ENCODE data around the gene CXXC5. TPM values are rescaled to one million over a fixed set of nuclear protein-coding genes. Genes with fewer than 3 reads are reported as not detected.
"Not testable (repeated sequence)": the region's sequence is repeated elsewhere in the genome, so short reads cannot be mapped to it uniquely, and the experiment has no call there.

The CXXC5 gene
- total RNA-seq: 74.1 TPM
- long read RNA-seq, transcript CXXC5-201 (3 exons, 2,658 nt): major isoform, 129 of 189 reads
- long read RNA-seq, transcript CXXC5-211 (3 exons, 1,892 nt): minor isoform, 16 of 189 reads
- long read RNA-seq, partial matches to known transcripts: 7 of 189 reads
- long read RNA-seq, other reads (novel, unspliced or antisense): 37 of 189 reads

DNA sequence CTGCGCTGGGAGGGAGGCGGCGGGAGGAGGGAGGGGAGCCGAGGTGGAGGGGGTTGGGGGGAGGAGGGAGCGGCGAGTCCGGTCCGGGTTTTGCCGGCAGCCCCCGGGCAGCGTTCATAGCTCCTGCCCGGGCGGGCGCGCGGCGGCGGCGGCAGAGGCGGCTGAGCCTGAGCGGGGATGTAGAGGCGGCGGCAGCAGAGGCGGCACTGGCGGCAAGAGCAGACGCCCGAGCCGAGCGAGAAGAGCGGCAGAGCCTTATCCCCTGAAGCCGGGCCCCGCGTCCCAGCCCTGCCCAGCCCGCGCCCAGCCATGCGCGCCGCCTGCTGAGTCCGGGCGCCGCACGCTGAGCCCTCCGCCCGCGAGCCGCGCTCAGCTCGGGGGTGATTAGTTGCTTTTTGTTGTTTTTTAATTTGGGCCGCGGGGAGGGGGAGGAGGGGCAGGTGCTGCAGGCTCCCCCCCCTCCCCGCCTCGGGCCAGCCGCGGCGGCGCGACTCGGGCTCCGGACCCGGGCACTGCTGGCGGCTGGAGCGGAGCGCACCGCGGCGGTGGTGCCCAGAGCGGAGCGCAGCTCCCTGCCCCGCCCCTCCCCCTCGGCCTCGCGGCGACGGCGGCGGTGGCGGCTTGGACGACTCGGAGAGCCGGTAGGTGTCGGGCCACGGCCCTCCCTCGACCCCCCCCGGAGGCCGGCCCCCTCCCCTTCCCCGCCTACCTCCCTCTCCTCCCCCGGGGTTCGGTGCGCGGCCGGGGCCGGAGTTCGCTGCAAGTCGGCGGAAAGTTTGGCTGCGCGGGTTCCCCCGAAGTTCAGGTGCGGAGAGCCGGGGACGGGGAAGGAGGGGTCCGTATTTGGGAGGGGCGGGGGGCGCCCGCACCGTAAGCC lies at the start of gene CXXC5:
Gene CXXC5, plus strand, starts transcription at position 145 of the 877 bp plus-strand sequence. CDS start 32,175 bp downstream, outside the sequence.
- ATAC-seq (peak; percentile 77), DNase-seq (ENCODE audit: missing footprints) (peak; percentile 89)
- intact Hi-C loops (cut with DNase I): loop anchor here (1.0 kb wide), 1 partner anchor 10 kb away; no protein-coding TSS in a partner anchor

DNA sequence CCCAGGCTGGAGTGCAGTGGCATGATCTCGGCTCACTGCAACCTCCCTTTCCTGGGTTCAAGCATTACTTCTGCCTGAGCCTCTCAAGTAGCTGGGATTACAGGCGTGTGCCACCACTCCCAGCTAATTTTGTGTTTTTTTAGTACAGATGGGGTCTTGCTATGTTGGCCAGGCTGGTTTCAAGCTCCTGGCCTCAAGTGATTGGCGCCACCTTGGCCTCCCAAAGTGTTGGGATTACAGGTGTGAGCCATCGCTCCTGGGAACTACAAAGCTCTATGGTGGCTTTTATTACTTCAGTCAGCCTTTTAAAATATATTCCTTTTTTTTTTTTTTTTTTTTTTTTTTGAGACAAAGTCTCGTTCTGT lies 49.6 kb upstream of the CXXC5 start:
- ATAC-seq; DNase-seq (ENCODE audit: missing footprints); intact Hi-C loops (cut with DNase I): not testable (repeated sequence)

DNA sequence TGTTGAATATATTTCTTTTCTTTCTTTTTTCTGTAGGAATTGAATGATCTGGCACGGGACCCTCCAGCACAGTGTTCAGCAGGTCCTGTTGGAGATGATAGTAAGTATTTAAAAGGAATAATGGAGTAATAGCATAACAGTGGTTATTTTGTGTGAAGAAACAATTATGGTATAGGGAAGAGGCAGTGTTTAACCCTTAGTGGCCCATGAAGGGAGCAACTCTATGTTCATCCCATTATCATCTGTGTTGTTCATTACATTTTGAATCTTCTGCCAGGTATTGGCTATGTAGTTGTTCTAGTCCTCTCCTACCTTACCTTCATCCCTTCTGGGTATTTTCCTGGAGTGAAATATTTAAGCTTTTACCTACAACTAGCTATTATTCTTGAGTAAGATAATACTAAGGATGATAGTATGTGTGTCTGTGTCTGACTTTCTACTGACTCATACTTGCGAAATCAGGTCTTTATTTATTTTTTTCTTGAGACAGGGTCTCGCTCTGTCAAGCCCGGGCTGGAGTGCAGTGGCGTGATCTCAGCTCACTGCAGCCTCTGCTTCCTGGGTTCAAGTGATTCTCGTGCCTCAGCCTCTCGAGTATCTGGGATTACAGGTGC lies 47.7 kb upstream of the CXXC5 start:
- ATAC-seq (no peak), DNase-seq (ENCODE audit: missing footprints) (no peak)
- intact Hi-C loops (cut with DNase I): no loop called here

DNA sequence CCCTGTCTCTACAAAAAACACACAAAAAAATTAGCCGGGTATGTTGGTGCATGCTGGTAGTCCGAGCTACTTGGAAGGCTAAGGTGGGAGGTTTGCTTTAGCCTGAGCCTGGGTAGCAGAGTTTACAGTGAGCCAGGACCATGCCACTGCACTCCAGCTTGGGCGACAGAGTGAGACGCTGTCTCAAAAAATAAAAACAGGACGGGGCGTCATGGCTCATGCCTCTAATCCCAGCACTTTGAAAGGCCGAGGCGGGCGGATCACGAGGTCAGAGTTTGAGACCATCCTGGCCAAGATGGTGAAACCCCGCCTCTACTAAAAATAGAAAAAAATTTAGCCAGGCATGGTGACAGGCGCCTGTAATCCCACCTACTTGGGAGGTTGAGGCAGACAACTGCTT lies 46.7 kb upstream of the CXXC5 start:
- no peak for ATAC-seq

DNA sequence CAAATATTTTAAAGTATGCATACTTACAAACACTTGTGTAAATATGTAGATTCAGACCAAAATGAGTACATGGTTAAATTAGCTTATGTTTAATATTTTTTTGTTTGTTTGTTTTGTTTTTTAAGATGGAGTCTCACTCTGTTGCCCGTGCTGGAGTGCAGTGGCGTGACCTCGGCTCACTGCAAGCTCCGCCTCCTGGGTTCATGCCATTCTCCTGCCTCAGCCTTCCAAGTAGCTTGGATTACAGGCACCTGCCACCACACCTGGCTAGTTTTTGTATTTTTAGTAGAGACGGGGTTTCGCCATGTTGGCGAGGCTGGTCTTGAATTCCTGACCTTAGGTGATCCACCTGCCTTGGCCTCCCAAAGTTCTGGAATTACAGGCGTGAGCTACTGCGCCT lies 46.2 kb upstream of the CXXC5 start:
- ATAC-seq; DNase-seq (ENCODE audit: missing footprints); intact Hi-C loops (cut with DNase I): not testable (repeated sequence)

More for the DNA sequence above, 46.7 kb upstream of the CXXC5 start:
- no peak for DNase-seq (ENCODE audit: missing footprints)
- intact Hi-C loops (cut with DNase I): no loop called here

DNA sequence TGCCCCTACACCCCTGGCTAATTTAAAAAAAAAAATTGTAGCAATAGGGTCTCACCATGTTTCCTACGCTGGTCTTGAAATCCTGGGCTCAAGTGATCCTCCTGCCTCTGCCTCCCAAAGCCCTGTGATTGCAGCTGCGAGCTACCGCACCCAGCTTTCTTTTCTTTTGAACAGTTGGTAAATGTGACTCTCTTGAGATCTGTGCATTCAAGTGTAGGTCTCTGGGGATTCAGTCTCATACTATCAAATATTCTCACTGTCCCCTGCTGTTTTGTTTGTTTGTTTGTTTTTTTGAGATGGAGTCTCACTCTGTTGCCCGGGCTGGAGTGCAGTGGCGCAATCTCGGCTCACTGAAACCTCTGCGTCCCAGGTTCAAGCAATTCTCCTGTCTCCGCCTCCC lies 42.3 kb upstream of the CXXC5 start:
- ATAC-seq (no peak), DNase-seq (ENCODE audit: missing footprints) (no peak)
- intact Hi-C loops (cut with DNase I): no loop called here

DNA sequence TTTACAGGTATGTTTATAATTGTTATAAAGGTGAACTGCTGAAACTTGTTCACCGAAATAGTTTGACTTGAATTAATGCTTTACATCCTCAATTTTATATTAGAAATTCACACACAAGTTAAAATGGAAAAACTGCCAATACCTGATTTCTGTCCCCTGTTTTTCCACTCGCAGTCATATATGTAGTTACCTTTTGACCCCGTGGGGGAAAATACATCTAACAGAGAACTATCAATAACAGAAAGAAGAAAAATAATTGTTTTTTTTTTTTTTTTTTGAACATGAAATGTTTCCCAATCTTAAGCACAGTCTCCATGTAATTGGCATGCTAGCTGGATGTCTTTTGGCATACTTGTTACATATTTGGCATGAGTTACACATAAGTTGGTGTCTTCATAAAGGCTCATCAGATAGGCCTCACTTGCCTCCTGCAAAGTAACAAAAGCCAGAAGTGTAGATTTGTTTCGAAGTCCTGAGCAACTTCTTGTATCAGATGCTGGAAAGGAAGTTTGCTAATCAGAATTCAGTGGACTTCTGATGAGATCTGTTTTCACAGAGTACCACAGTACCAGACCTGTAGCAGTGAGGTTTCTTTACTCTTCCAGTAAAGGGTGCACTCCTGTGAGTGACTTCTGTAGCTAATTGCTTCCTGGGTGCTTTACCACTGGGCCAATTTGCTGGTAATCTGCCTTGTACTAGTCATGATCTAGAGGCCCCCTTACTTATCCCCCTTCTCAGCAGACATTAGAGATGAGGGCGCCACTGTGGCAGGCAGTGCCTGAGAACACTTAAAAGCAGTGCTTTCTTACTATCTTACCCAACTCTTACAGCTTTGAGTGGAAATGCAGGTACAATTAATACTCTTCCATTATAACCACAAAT lies 36.2 kb upstream of the CXXC5 start:
- intact Hi-C loops (cut with DNase I): no loop called here
- no peak for ATAC-seq
- no peak for DNase-seq (ENCODE audit: missing footprints)

DNA sequence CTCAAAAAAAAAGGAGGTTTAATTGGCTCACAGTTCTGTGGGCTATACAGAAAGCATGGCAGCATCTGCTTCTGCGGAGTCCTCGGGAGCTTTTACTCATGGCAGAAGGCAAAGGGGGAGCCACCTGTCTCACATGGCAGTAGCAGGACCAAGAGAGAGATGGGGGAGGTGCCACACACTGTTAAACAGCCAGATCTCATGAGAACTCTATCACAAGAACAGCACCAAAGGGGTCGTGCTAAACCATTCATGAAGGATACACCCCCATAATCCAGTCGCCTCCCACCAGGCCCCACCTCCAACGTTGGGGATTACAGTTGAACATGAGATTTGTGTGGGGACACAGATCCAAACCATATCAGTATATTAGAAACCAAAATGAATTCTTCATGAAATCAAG lies 28.3 kb upstream of the CXXC5 start:
- no peak for ATAC-seq
- DNase-seq (ENCODE audit: missing footprints): no peak
- intact Hi-C loops (cut with DNase I): no loop called here

DNA sequence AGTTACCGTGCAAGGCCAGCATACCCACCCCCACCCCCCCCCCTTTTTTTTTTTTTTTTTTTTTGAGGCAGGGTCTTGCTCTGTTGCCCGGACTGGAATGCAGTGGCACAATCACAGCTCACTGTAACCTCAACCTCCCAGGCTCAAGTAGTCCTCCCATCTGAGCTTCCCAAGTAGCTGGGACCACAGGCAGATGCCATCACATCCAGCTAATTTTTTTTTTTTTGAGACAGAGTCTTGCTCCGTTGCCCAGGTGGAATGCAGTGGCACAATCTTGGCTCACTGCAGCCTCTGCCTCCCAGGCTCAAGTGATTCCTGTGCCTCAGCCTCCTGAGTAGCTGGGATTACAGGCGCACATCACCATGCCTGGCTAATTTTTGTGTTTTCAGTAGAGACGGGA lies 22.8 kb upstream of the CXXC5 start:
- intact Hi-C loops (cut with DNase I); ATAC-seq; DNase-seq (ENCODE audit: missing footprints): not testable (repeated sequence)

DNA sequence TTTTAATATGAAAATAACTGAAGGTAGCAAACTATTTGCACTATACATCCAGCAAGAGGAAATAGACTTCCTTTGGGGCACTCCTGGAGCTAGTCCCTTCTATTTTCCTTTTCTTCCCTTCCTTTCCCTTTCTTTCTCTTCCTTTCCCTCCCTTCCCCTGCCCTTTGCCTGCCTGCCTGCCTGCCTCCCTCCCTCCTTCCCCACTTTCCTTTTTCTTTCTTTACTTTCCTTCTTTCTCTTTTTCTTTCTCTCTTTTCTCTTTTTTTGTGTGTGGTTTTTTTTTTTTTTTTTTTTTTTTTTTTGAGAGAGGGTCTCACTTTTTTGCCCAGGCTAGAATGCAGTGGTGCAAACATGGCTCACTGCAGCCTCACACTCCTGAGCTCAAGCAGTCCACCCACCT lies 17.3 kb upstream of the CXXC5 start:
- DNase-seq (ENCODE audit: missing footprints) (no peak), ATAC-seq (no peak)
- intact Hi-C loops (cut with DNase I): loop anchor here (10.0 kb wide), 1 partner anchor 214 kb away; no protein-coding TSS in a partner anchor

DNA sequence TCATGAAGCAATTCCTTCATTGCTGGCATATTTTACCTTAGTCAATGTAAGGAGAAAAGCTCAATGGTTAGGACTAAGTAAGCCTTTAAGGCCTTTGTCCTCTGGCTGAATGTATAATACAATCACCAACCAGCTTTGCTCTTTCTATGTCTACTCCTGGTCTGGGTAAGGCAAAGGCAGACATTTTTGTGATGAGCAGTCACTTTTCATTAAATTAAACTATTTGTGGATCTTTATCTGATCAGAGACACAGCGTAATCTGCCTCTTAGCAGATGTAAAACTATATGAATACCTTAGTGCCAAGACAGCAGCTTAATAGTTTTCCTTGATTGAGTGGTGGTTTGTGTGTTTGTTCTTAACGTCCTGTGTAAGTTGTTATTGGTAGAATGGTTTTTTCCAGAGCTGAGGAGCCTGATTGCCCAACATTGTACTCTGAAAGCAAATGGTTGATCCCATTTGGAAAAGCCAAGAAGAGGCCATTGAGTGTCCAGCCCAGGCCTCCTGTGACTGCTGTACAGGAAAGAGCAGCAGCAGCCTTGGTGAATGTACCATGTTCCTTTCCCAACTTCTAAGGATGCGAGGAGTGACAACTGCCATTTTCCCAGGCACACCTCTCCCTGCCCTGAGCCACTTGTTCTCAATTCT lies 16.5 kb upstream of the CXXC5 start:
- ATAC-seq: no peak
- intact Hi-C loops (cut with DNase I): loop anchor here (10.0 kb wide), 1 partner anchor 213 kb away; no protein-coding TSS in a partner anchor
- no peak for DNase-seq (ENCODE audit: missing footprints)

DNA sequence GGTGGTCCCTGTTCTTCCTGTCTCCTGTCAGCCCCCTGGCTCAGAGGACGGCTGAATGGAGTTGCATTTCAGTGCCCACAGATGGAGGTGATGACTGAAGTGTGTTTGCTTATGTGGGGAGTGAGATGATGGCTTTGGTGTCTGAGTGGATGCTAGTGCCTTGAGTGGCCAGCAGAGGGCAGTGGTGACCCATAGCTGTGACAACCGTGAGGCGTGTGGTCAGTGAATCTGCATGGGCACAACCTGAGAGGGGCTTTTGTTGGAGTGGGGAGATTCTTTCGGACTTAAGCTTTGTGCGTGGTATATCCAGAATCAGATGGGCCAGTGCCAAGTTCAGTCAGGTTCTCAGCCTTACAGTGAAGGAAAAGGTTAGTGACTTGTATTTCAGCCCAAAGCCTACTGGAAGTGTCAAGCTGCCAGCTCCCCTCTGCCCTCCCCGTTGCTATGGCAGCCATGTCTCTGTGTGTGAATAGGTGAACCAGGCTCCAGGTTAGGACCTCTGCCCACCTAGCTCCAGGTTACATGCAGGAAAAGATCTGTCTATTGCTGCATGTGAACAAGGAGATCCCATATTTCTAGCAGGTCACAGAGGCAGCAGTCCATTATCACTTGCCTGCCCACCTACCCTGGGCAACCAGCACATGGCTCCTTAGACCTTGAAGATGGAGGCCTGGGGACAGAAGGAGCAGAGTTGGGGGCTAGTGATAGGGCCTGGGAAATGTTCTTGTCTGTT lies 14.7 kb upstream of the CXXC5 start:
- ATAC-seq: peak; percentile 20
- intact Hi-C loops (cut with DNase I): loop anchor here (10.0 kb wide), 1 partner anchor 211 kb away; no protein-coding TSS in a partner anchor
- peak; percentile 82 for DNase-seq (ENCODE audit: missing footprints)

DNA sequence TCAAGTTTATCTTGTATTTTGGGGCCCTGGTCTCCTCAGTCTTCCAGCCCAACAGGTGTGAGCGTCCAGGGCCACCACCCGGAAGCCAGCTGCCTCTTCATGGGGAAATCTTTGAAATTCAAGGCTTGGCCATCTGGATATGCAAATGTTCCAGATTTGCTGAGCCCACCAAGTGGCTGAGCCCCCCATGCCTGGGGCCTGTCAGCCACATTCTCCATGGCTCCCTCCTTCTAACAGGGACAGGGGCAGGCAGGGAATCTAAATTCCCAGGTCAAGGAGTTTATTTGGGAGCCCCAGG lies 14.2 kb upstream of the CXXC5 start:
- ATAC-seq (no peak), DNase-seq (ENCODE audit: missing footprints) (no peak)
- intact Hi-C loops (cut with DNase I): loop anchor here (10.0 kb wide), 1 partner anchor 211 kb away; no protein-coding TSS in a partner anchor

DNA sequence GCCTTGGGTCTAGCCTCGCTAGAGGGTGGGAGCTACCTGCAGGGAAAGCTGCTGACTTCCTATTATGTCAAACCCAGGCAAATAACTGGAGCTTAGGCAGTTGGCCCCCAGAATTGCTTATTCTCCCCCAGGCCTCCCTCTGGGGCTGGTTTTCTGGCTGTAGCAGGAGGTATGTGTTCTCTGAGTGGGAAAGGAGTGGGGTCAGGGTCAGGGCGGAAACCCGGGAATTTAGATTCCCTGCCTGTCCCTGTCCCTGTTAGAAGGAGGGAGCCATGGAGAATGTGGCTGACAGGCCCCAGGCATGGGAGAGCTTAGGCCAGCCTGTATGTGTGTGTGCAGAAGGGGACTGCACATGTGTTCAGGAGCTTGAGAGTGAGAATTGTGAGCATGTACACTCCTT lies 13.6 kb upstream of the CXXC5 start:
- ATAC-seq (no peak), DNase-seq (ENCODE audit: missing footprints) (no peak)
- intact Hi-C loops (cut with DNase I): loop anchor here (10.0 kb wide), 1 partner anchor 210 kb away; no protein-coding TSS in a partner anchor

DNA sequence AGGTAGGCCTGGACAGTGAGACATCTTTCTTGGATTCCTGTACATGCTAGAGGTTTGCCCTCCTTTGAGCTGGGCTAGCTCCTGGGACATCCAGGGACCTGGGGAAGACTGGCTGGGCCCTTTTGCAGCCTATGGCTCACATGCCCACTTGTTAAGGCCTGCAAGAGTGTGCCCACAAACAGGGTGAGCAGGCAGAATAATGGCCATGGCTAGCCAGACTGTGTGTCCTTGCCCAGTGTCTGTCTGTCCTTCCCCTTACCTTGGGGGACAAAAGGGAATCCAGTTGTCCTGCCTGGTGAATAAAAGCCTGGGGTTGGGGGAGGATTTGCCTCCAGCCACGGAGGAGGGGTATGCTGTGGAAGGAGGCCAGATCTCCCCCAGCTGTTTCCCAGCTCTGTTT lies 13.0 kb upstream of the CXXC5 start:
- ATAC-seq (no peak), DNase-seq (ENCODE audit: missing footprints) (no peak)
- intact Hi-C loops (cut with DNase I): loop anchor here (1.0 to 10.0 kb wide), 3 partner anchors 55 to 210 kb away; no protein-coding TSS in a partner anchor

DNA sequence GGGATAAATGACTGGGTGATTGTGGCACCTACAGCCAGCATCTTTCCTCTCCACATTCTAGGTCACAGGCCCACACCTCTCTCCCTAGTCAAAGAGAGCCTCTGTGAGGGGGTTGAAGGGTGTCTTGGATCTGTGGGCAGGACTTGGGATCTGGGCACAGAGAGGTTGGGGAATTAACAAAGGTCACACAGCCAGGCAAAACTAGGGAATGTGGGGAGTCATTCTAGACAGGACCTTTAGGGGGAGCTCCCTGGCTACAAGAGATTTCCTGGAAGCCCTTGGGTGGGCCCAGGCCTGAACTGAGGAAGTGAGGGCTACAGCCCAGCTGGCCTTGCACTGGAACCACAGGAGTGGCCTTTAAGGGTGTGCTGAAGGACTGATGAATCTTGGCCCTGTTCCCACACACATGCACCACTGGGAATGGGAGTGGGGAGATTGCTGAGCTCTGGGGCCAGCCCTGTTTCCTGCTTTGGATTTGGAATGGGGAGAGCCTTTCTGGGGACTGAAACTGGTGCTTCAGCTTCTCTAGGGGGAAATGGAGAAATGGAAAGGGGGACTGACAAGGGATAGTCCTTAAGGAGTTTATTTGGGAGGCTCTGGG lies 12.4 kb upstream of the CXXC5 start:
- peak; percentile 74 for ATAC-seq
- DNase-seq (ENCODE audit: missing footprints): peak; percentile 92
- intact Hi-C loops (cut with DNase I): loop anchor here (1.0 to 10.0 kb wide), 4 partner anchors 35 to 209 kb away; no protein-coding TSS in a partner anchor

DNA sequence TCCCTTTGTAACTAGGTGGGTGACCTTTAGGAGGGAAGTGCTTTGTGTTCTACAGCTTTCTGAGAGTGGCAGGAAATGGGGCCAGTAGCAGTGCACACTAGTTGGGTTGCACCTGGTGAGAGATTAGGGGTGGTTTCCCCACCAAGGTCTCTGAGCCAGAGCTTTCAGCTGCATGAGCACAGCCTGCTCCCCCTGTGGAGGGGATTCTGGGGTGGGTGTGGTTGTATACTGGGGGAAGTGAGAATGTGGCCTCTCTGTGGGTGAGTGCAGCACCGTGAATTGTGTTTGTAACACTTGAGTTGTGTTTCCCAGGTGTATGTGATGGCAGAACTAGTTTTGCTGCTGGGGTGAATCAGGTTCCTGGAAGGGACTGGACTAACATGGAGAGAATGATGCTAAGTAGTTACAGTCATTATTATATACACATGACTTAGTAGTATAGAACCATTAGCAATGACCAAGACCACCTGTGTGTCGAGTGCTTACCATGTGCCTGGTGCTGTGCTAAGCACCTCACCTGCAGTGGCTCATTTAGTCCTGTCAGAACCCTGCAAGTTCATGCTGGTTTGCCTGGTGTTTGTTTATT lies 11.8 kb upstream of the CXXC5 start:
- no peak for ATAC-seq
- DNase-seq (ENCODE audit: missing footprints): no peak
- intact Hi-C loops (cut with DNase I): loop anchor here (2.0 to 10.0 kb wide), 2 partner anchors 35 to 209 kb away; no protein-coding TSS in a partner anchor

Data from Right ventricle myocardium inferior (tissue), 1 donor.